Spinal cord (tissue), 10 donors: ENCODE measurements around the gene AP4E1. TPM values are rescaled to one million over a fixed set of nuclear protein-coding genes. Genes with fewer than 3 reads are reported as not detected.

Source experiments
- DNase-seq, 6 donors: peaks; one replicate each; pipeline versions ENCODE4 v3.0.0 to v3.0.0-alpha.2; 2013 to 2015; ENCODE audit warnings: low spot score in 6 of 6, low read depth in 4 of 6
- H3K27ac ChIP-seq: one replicate; pipeline ENCODE4 v1.5.1; 2013; ENCODE audit warnings: low read depth, low read length, control low read depth
- H3K27me3 ChIP-seq: one replicate; pipeline ENCODE4 v1.6.1; 2013; ENCODE audit warnings: low read length; ENCODE audit not compliant: control insufficient read depth, insufficient read depth
- H3K36me3 ChIP-seq: one replicate; pipeline ENCODE4 v1.6.1; 2013; ENCODE audit warnings: low read length; ENCODE audit not compliant: control insufficient read depth, insufficient read depth
- H3K4me1 ChIP-seq: one replicate; pipeline ENCODE4 v1.6.1; 2013; ENCODE audit warnings: low read length; ENCODE audit not compliant: control insufficient read depth, insufficient read depth
- H3K4me3 ChIP-seq: one replicate; pipeline ENCODE4 v1.5.1; 2013; ENCODE audit warnings: low read depth, low read length, control low read depth
- H3K9me3 ChIP-seq: one replicate; pipeline ENCODE4 v1.6.1; 2013; ENCODE audit warnings: low read length; ENCODE audit not compliant: control insufficient read depth, insufficient read depth
- WGBS: methylation state at CpG from one replicate; pipeline ENCODE4 v1.1.5; 2013; ENCODE audit warnings: missing lambda C conversion rate; ENCODE audit not compliant: insufficient coverage; 5-methylcytosine and 5-hydroxymethylcytosine counted together
- polyA plus RNA-seq, 2 donors: library from polyadenylated mRNA; unstranded; fragments of 120-200 nt; gene quantifications; one replicate each; pipeline ENCODE4 v1.2.1, GENCODE V29; 2013; ENCODE audit not compliant: insufficient read length in 2 of 2
- total RNA-seq, 2 donors: library from RNA; depleted of rRNA in 1 of 2; stranded (reverse); fragments of 120-200 nt in 1 of 2; fragments of >200 nt in 1 of 2; gene quantifications; one replicate each; pipeline versions ENCODE4 v1.2.3 to v1.2.4, GENCODE V29; 2013 to 2014
- donor health status: healthy.

Gene AP4E1
- total and polyA plus RNA-seq, 4 donors = 6.4 to 16.8 (median 6.9) TPM

- WGBS = 92% methylated on average over 8 of the region's 19 CpGs
These were observed 32.1 kb upstream of the AP4E1 start for GRCh38 chr15:50876260-50876988.

GRCh38 chr15:50876989-50877360, 31.5 kb upstream of the AP4E1 start:
- Histone ChIP-seq H3K27ac (no peak overlapping the region), H3K9me3 (no peaks in the 10 kb centered on the region), H3K27me3 (no peaks in the 10 kb centered on the region), H3K36me3 (no peaks in the 10 kb centered on the region), H3K4me3 (peak overlapping the region; percentile 40), H3K4me1 (no peaks in the 10 kb centered on the region)
- DNase-seq = peak; percentile 71 to 94 (median 82)
- WGBS = 0% methylated on average over 7 of the region's 8 CpGs

More at GRCh38 chr15:50876260-50876988, 32.1 kb upstream of the AP4E1 start:
- peak overlapping the region; percentile 40 for H3K4me3 ChIP-seq
- no peak for DNase-seq
- H3K9me3 ChIP-seq = no peaks in the 10 kb centered on the region
- no peaks in the 10 kb centered on the region for H3K36me3 ChIP-seq
- H3K27me3 ChIP-seq = no peaks in the 10 kb centered on the region
- no peaks in the 10 kb centered on the region for H3K4me1 ChIP-seq
- H3K27ac ChIP-seq = no peak overlapping the region

GRCh38 chr15:50879016-50879617, 29.4 kb upstream of the AP4E1 start:
- H3K36me3 ChIP-seq = no peaks in the 10 kb centered on the region
- H3K27me3 ChIP-seq = no peaks in the 10 kb centered on the region
- H3K27ac ChIP-seq = no peak overlapping the region
- H3K9me3 ChIP-seq = no peaks in the 10 kb centered on the region
- no peak overlapping the region for H3K4me3 ChIP-seq
- no peak for DNase-seq
- WGBS = 100% methylated on average over 1 of the region's 4 CpGs
- H3K4me1 ChIP-seq = no peaks in the 10 kb centered on the region

GRCh38 chr15:50880206-50880605, 28.3 kb upstream of the AP4E1 start:
- H3K4me3 ChIP-seq = no peak overlapping the region
- no peak for DNase-seq
- H3K27me3 ChIP-seq = no peaks in the 10 kb centered on the region
- no peaks in the 10 kb centered on the region for H3K9me3 ChIP-seq
- WGBS = 90% methylated on average over 2 of the region's 2 CpGs
- no peaks in the 10 kb centered on the region for H3K4me1 ChIP-seq
- no peak overlapping the region for H3K27ac ChIP-seq
- H3K36me3 ChIP-seq = no peaks in the 10 kb centered on the region

GRCh38 chr15:50880651-50881114, 27.8 kb upstream of the AP4E1 start:
- Histone ChIP-seq H3K4me1 (peaks cover 3% of the 10 kb centered on the region), H3K36me3 (no peaks in the 10 kb centered on the region), H3K27me3 (no peaks in the 10 kb centered on the region), H3K27ac (no peak overlapping the region), H3K4me3 (no peak overlapping the region), H3K9me3 (no peaks in the 10 kb centered on the region)
- WGBS = no CpG with 5 or more reads among the region's 2 CpGs
- no peak for DNase-seq

GRCh38 chr15:50881121-50882048, 27.1 kb upstream of the AP4E1 start:
- H3K4me3 ChIP-seq = no peak overlapping the region
- peaks cover 3% of the 10 kb centered on the region for H3K4me1 ChIP-seq
- no peak overlapping the region for H3K27ac ChIP-seq
- H3K27me3 ChIP-seq = no peaks in the 10 kb centered on the region
- H3K9me3 ChIP-seq = no peaks in the 10 kb centered on the region
- no peak for DNase-seq
- 80% methylated on average over 3 of the region's 6 CpGs for WGBS
- no peaks in the 10 kb centered on the region for H3K36me3 ChIP-seq

- no peak for DNase-seq
- 100% methylated on average over 1 of the region's 2 CpGs for WGBS
- Histone ChIP-seq H3K4me1 (peaks cover 3% of the 10 kb centered on the region), H3K4me3 (no peak overlapping the region), H3K27ac (no peak overlapping the region), H3K27me3 (no peaks in the 10 kb centered on the region), H3K36me3 (no peaks in the 10 kb centered on the region), H3K9me3 (no peaks in the 10 kb centered on the region)
These were observed 24.6 kb upstream of the AP4E1 start for GRCh38 chr15:50883903-50884302.

GRCh38 chr15:50884540-50884939, 23.9 kb upstream of the AP4E1 start:
- DNase-seq = no peak
- H3K9me3 ChIP-seq = no peaks in the 10 kb centered on the region
- peaks cover 3% of the 10 kb centered on the region for H3K4me1 ChIP-seq
- no peak overlapping the region for H3K27ac ChIP-seq
- no peaks in the 10 kb centered on the region for H3K36me3 ChIP-seq
- no peaks in the 10 kb centered on the region for H3K27me3 ChIP-seq
- no CpG with 5 or more reads among the region's 5 CpGs for WGBS
- H3K4me3 ChIP-seq = no peak overlapping the region

- H3K9me3 ChIP-seq = no peaks in the 10 kb centered on the region
- no peaks in the 10 kb centered on the region for H3K27me3 ChIP-seq
- DNase-seq = no peak
- H3K27ac ChIP-seq = no peak overlapping the region
- no peak overlapping the region for H3K4me3 ChIP-seq
- H3K4me1 ChIP-seq = peaks cover 3% of the 10 kb centered on the region
- H3K36me3 ChIP-seq = no peaks in the 10 kb centered on the region
These were observed 22.4 kb upstream of the AP4E1 start for GRCh38 chr15:50886139-50886467.
